Uterus (tissue), 4 donors: ENCODE data around the gene RUBCNL. TPM values are rescaled to one million over a fixed set of nuclear protein-coding genes. Genes with fewer than 3 reads are reported as not detected.

Experiments
- DNase-seq, 2 donors: peaks; one replicate each; pipeline ENCODE4 v3.0.0-alpha.2; 2019 to 2020
- H3K27ac ChIP-seq, 2 donors: fragments of 200-600 bp; sonication (generic); 1 replicate in 1 of 2; 2 replicates in 1 of 2; pipeline ENCODE4 v1.5.1; 2016 to 2018
- H3K27me3 ChIP-seq, 2 donors: fragments of 200-600 bp; sonication (generic); one replicate each; pipeline ENCODE4 v1.5.1; 2018 to 2019; ENCODE audit warnings: control low read depth in 1 of 2
- H3K36me3 ChIP-seq, 2 donors: fragments of 200-600 bp; sonication (generic); one replicate each; pipeline ENCODE4 v1.5.1; 2019; ENCODE audit warnings: control low read depth in 1 of 2
- H3K4me1 ChIP-seq, 2 donors: fragments of 200-600 bp; sonication (generic); one replicate each; pipeline ENCODE4 v1.5.1; 2018 to 2019; ENCODE audit warnings: control low read depth in 1 of 2
- H3K4me3 ChIP-seq, 2 donors: fragments of 200-600 bp; sonication (generic); 1 replicate in 1 of 2; 2 replicates in 1 of 2; pipeline ENCODE4 v1.5.1; 2018 to 2019; ENCODE audit warnings: mild to moderate bottlenecking in 1 of 2
- H3K9me3 ChIP-seq, 2 donors: fragments of 200-600 bp; sonication (generic); one replicate each; pipeline ENCODE4 v1.5.1; 2019; ENCODE audit warnings: control low read depth in 1 of 2
- POLR2A ChIP-seq, 2 donors: fragments of 450-650 bp; IDR thresholded peaks; one replicate each; pipeline ENCODE4 v1.6.1; 2016; ENCODE audit warnings: antibody characterized with exemption in 2 of 2, mild to moderate bottlenecking in 1 of 2, moderate library complexity in 1 of 2
- intact Hi-C: fragments of 100-400 bp; cut with DNase I; formaldehyde crosslinking; loops from one replicate; pipeline ENCODE4 v1.15.1; 2023; ENCODE audit warnings: low total_unique reads
- total RNA-seq, 4 donors: library from RNA; depleted of rRNA in 3 of 4; stranded (reverse); fragments of >200 nt in 3 of 4; gene quantifications; one replicate each; pipeline versions ENCODE4 v1.1.0 to v1.2.4, GENCODE V29; 2014 to 2023
- TF ChIP-seq, protein P1 (sequence below), 4 experiments: fragments of 200-600 bp in 2 of 4; fragments of 450-650 bp in 2 of 4; sonication (generic) in 2 of 4; IDR thresholded peaks; one replicate each; pipeline ENCODE4 v1.5.1; 2016 to 2019; ENCODE audit warnings: antibody characterized with exemption in 4 of 4, mild to moderate bottlenecking in 2 of 4, moderate library complexity in 1 of 4
- donor health status: DM: yes; HTN: yes; CAD: no.

Gene RUBCNL
- total RNA-seq, 4 donors from 2014 or later: 0.59 to 11.8 (median 3.3) TPM

DNA sequence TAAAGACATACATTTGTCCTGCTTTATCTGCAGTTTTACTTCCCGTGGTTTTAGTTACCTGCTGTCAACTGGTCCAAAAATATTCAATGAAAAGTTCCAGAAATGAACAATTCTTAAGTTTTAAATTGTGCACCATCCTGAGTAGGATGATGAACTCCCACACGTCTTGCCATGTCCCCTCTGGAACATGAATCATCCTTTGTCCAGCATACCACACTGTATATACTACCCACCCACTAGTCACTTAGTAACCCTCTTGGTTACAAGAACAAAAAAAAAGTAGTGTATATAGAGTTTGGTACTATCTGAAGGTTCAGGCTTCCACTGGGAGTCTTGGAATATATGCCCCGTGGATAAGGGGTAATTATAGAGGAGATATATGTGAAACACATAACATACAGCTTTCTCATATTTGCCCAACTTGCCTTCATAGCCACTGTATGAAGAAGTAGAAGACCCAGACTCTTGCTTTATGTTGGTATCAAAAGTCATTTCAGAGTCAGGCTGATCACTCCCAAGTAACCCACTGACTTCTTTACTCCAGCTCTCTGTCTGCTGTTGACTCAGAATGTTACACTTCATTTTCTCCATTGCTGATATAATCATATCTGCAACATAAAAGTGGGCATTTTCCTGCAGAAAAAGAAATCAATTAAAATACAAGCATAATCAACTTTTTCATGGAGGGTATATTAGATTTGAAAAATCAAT, 19.3 kb downstream of the RUBCNL start:
- DNase-seq: no peak
- no peak for TF ChIP-seq POLR2A (IDR thresholded peaks at IDR 0.05)
- TF ChIP-seq, protein P1, sequence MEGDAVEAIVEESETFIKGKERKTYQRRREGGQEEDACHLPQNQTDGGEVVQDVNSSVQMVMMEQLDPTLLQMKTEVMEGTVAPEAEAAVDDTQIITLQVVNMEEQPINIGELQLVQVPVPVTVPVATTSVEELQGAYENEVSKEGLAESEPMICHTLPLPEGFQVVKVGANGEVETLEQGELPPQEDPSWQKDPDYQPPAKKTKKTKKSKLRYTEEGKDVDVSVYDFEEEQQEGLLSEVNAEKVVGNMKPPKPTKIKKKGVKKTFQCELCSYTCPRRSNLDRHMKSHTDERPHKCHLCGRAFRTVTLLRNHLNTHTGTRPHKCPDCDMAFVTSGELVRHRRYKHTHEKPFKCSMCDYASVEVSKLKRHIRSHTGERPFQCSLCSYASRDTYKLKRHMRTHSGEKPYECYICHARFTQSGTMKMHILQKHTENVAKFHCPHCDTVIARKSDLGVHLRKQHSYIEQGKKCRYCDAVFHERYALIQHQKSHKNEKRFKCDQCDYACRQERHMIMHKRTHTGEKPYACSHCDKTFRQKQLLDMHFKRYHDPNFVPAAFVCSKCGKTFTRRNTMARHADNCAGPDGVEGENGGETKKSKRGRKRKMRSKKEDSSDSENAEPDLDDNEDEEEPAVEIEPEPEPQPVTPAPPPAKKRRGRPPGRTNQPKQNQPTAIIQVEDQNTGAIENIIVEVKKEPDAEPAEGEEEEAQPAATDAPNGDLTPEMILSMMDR (IDR thresholded peaks at IDR 0.05): no peak
- Histone ChIP-seq H3K27ac (no peak overlapping the region), H3K9me3 (no peaks in the 10 kb centered on the region), H3K4me3 (no peak overlapping the region), H3K36me3 (no peaks in the 10 kb centered on the region), H3K4me1 (no peaks in the 10 kb centered on the region), H3K27me3 (no peaks in the 10 kb centered on the region)
- intact Hi-C loops: no loop called here

DNA sequence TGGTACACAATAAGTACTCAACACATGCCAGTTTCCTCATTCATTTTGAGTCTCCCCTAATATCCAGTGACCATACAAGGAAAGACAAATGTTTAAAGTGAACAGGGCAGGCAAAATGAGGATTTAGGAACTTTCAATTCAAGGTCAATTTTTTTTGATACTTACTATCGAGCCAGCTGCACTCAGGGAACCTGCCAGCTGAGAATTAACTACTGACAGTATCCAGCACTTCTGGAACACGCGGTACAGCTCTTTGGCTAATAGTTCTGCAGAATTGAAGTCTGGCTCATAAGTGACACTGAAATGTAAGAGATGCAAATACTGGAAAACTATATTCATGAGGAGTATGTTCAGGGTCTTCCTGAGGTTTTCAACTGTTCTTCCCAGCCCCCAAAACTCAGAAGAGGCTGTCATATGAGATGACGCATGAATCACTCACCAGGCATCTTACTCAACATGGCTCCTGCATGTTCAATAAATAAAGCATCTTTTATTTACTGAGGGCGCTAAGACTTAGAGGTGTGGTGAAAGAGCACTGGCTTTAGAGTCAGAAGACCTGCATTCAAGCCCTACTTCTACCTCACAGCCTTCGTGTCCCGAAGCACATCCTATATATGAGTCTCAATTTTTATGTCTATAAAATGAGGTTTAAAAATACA, 25.6 kb downstream of the RUBCNL start:
- DNase-seq: no peak
- Histone ChIP-seq H3K36me3 (no peaks in the 10 kb centered on the region), H3K4me1 (no peaks in the 10 kb centered on the region), H3K27ac (peak overlapping the region in 1 of 2 donors; percentile 32), H3K4me3 (no peak overlapping the region), H3K9me3 (no peaks in the 10 kb centered on the region), H3K27me3 (no peaks in the 10 kb centered on the region)
- TF ChIP-seq POLR2A (IDR thresholded peaks at IDR 0.05): no peak
- TF ChIP-seq, protein P1 (IDR thresholded peaks at IDR 0.05): no peak
- intact Hi-C loops: no loop called here

DNA sequence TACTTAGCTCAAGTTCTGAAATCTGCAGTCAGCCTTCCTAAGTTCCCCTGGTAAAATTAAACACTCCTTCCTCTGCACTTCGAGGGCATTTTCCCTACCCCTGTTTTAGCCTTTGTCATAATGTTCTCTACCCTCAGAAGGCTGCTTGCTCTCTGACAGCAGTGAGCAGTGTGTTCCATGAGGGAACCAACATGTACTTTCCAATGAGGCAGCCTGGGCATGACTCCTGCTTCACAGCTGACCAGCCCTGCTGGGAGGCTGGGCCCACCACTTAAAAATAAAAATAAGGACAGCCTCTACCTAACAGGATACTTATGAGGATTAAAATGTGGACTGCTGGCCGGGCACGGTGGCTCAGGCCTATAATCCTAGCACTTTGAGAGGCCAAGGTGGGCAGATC, 26.4 kb downstream of the RUBCNL start:
- intact Hi-C loops: no loop called here
- H3K27ac ChIP-seq: peak overlapping the region in 1 of 2 donors; percentile 32
- TF ChIP-seq, protein P1 (IDR thresholded peaks at IDR 0.05): no peak
- no peak for TF ChIP-seq POLR2A (IDR thresholded peaks at IDR 0.05)

DNA sequence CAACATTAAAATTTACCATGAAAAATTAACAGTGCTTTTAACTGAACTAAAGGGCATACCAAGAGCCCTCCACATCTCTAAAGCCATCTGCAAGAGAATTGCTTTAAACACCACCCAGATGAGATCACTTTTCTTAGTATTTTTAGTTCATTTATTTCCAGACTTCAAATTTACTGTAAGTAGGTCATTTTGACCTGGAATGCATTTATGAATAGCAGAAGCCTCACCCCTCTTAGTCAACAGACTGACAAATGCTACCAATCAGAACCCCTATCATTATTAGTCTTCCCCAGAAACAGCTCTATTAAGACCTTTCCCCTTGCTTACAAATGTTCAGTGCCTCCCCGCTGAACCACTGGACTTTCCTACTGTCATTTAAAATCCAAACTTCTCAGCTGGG, 27.3 kb downstream of the RUBCNL start:
- no peaks in the 10 kb centered on the region for H3K27me3 ChIP-seq
- H3K36me3 ChIP-seq: no peaks in the 10 kb centered on the region
- intact Hi-C loops: no loop called here
- DNase-seq: no peak
- H3K27ac ChIP-seq: peak overlapping the region in 1 of 2 donors; percentile 32
- H3K4me1 ChIP-seq: no peaks in the 10 kb centered on the region
- H3K4me3 ChIP-seq: no peak overlapping the region
- TF ChIP-seq, protein P1 (IDR thresholded peaks at IDR 0.05): no peak
- TF ChIP-seq POLR2A (IDR thresholded peaks at IDR 0.05): no peak
- H3K9me3 ChIP-seq: no peaks in the 10 kb centered on the region

More for the DNA sequence above, 26.4 kb downstream of the RUBCNL start:
- Histone ChIP-seq H3K4me1 (no peaks in the 10 kb centered on the region), H3K4me3 (no peak overlapping the region), H3K36me3 (no peaks in the 10 kb centered on the region), H3K9me3 (no peaks in the 10 kb centered on the region), H3K27me3 (no peaks in the 10 kb centered on the region)
- DNase-seq: no peak

DNA sequence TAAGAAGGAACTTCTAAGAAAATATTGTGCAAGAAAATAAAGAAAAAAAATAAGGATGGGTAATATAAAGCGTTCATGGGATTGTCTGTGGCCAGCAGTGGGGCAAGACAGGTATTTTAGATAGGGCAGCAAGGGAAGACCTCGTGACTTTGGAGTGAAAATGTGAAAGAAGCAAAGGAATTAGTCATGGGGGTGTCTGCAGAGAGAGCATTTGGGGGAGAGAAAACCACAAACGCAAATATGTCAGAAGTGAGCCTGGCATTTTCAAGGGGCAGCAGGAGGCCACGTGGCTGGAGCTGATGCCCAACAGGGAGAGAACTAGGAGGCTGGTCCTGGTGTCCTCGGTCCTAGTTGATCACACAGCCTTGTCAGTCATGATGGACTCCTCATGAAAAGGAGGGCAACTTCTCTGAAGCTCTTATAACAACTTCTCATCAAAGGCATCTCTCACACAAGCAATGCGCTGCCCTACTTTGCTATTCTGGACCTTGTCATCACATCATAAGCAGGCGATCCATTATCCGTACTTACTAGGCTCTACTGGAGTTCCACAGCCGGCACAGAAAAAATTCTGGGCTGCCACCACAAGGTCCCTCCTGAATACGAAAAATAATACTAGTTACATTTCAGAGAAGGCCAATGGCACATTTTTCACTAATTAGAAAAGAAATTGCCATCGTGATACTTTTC, 31.0 kb downstream of the RUBCNL start:
- intact Hi-C loops: no loop called here
- DNase-seq: no peak
- Histone ChIP-seq H3K9me3 (no peaks in the 10 kb centered on the region), H3K4me1 (no peaks in the 10 kb centered on the region), H3K4me3 (no peak overlapping the region), H3K27me3 (no peaks in the 10 kb centered on the region), H3K36me3 (no peaks in the 10 kb centered on the region), H3K27ac (no peak overlapping the region)
- TF ChIP-seq, protein P1 (IDR thresholded peaks at IDR 0.05): no peak
- TF ChIP-seq POLR2A (IDR thresholded peaks at IDR 0.05): no peak
